ENCODE measurements around the gene INPP5J. TPM values are rescaled to one million over a fixed set of nuclear protein-coding genes. Genes with fewer than 3 reads are reported as not detected.

INPP5J gene
- total RNA-seq, 1 donor: 0.36 TPM

GRCh38 chr22:31150615-31151014 lies 27.8 kb downstream of the INPP5J start:
- no peaks in the 10 kb centered on the region for H3K36me3 ChIP-seq (ENCODE audit: insufficient read depth, low read length)
- no peak overlapping the region for H3K27ac ChIP-seq (ENCODE audit: low read depth, low read length)
- no peaks in the 10 kb centered on the region for H3K79me2 ChIP-seq (ENCODE audit: insufficient read depth, low read length)
- H3K27me3 ChIP-seq (ENCODE audit: insufficient read depth, low read length): no peaks in the 10 kb centered on the region
- H3K4me2 ChIP-seq (ENCODE audit: insufficient read depth, low read length): no peak overlapping the region
- H3K4me1 ChIP-seq (ENCODE audit: insufficient read depth, low read length): peaks cover 12% of the 10 kb centered on the region
- H4K20me1 ChIP-seq (ENCODE audit: insufficient read depth, low read length): no peaks in the 10 kb centered on the region
- H3K9me3 ChIP-seq (ENCODE audit: low read depth, low read length): no peaks in the 10 kb centered on the region
- no peak overlapping the region for H2AFZ ChIP-seq (ENCODE audit: low read length)
- no peak overlapping the region for H3K4me3 ChIP-seq (ENCODE audit: insufficient read depth, low read length)
- peak; percentile 58 for TF ChIP-seq CTCF (IDR thresholded peaks at IDR 0.05; ENCODE audit: extremely low read depth, low read depth, low read length)
- DNase-seq (ENCODE audit: insufficient read length, low spot score, missing footprints): no peak

GRCh38 chr22:31151872-31152271 lies 29.1 kb downstream of the INPP5J start:
- no peaks in the 10 kb centered on the region for H3K27me3 ChIP-seq (ENCODE audit: insufficient read depth, low read length)
- H3K79me2 ChIP-seq (ENCODE audit: insufficient read depth, low read length): no peaks in the 10 kb centered on the region
- no peaks in the 10 kb centered on the region for H3K9me3 ChIP-seq (ENCODE audit: low read depth, low read length)
- no peak for DNase-seq (ENCODE audit: insufficient read length, low spot score, missing footprints)
- H4K20me1 ChIP-seq (ENCODE audit: insufficient read depth, low read length): no peaks in the 10 kb centered on the region
- H3K4me3 ChIP-seq (ENCODE audit: insufficient read depth, low read length): no peak overlapping the region
- peaks cover 15% of the 10 kb centered on the region for H3K4me1 ChIP-seq (ENCODE audit: insufficient read depth, low read length)
- no peak overlapping the region for H3K27ac ChIP-seq (ENCODE audit: low read depth, low read length)
- no peak overlapping the region for H3K4me2 ChIP-seq (ENCODE audit: insufficient read depth, low read length)
- no peak overlapping the region for H2AFZ ChIP-seq (ENCODE audit: low read length)
- no peak for TF ChIP-seq CTCF (IDR thresholded peaks at IDR 0.05; ENCODE audit: extremely low read depth, low read depth, low read length)
- H3K36me3 ChIP-seq (ENCODE audit: insufficient read depth, low read length): no peaks in the 10 kb centered on the region

GRCh38 chr22:31153357-31153756 lies 30.6 kb downstream of the INPP5J start:
- Histone ChIP-seq H3K36me3 (ENCODE audit: insufficient read depth, low read length) (no peaks in the 10 kb centered on the region), H3K9me3 (ENCODE audit: low read depth, low read length) (no peaks in the 10 kb centered on the region), H3K4me1 (ENCODE audit: insufficient read depth, low read length) (peaks cover 15% of the 10 kb centered on the region), H3K27me3 (ENCODE audit: insufficient read depth, low read length) (no peaks in the 10 kb centered on the region), H3K4me3 (ENCODE audit: insufficient read depth, low read length) (no peak overlapping the region), H3K79me2 (ENCODE audit: insufficient read depth, low read length) (no peaks in the 10 kb centered on the region), H4K20me1 (ENCODE audit: insufficient read depth, low read length) (no peaks in the 10 kb centered on the region), H2AFZ (ENCODE audit: low read length) (peak overlapping the region; percentile 41), H3K4me2 (ENCODE audit: insufficient read depth, low read length) (no peak overlapping the region), H3K27ac (ENCODE audit: low read depth, low read length) (no peak overlapping the region)
- no peak for DNase-seq (ENCODE audit: insufficient read length, low spot score, missing footprints)
- TF ChIP-seq CTCF (IDR thresholded peaks at IDR 0.05; ENCODE audit: extremely low read depth, low read depth, low read length): no peak

- TF ChIP-seq CTCF (IDR thresholded peaks at IDR 0.05; ENCODE audit: extremely low read depth, low read depth, low read length): no peak
- no peaks in the 10 kb centered on the region for H3K36me3 ChIP-seq (ENCODE audit: insufficient read depth, low read length)
- no peaks in the 10 kb centered on the region for H3K27me3 ChIP-seq (ENCODE audit: insufficient read depth, low read length)
- no peaks in the 10 kb centered on the region for H3K9me3 ChIP-seq (ENCODE audit: low read depth, low read length)
- no peak overlapping the region for H3K4me2 ChIP-seq (ENCODE audit: insufficient read depth, low read length)
- H3K4me3 ChIP-seq (ENCODE audit: insufficient read depth, low read length): no peak overlapping the region
- H3K79me2 ChIP-seq (ENCODE audit: insufficient read depth, low read length): peaks cover under 1% of the 10 kb centered on the region
- no peak overlapping the region for H3K27ac ChIP-seq (ENCODE audit: low read depth, low read length)
- peak overlapping the region; percentile 41 for H2AFZ ChIP-seq (ENCODE audit: low read length)
- H3K4me1 ChIP-seq (ENCODE audit: insufficient read depth, low read length): peaks cover 10% of the 10 kb centered on the region
- no peaks in the 10 kb centered on the region for H4K20me1 ChIP-seq (ENCODE audit: insufficient read depth, low read length)
- no peak for DNase-seq (ENCODE audit: insufficient read length, low spot score, missing footprints)
These were observed 32.2 kb downstream of the INPP5J start for GRCh38 chr22:31154975-31155374.

Measured in osteoblast (primary cell).